Peyer's patch (tissue), 4 donors: ENCODE results near the gene ARFGEF2.

ENCODE experiments used
- CTCF ChIP-seq, 6 experiments: fragments of 450-650 bp in 4 of 6; fragments of 200-600 bp in 2 of 6; sonication (generic) in 1 of 6; IDR thresholded peaks; one replicate each; pipeline ENCODE4 v1.5.1; 2017 to 2019; ENCODE audit warnings: antibody characterized with exemption in 6 of 6, mild to moderate bottlenecking in 3 of 6, moderate library complexity in 1 of 6
- POLR2A ChIP-seq, 2 donors: fragments of 450-650 bp; IDR thresholded peaks; one replicate each; pipeline ENCODE4 v1.5.1; 2017; ENCODE audit warnings: antibody characterized with exemption in 2 of 2, mild to moderate bottlenecking in 2 of 2, moderate library complexity in 2 of 2

DNA sequence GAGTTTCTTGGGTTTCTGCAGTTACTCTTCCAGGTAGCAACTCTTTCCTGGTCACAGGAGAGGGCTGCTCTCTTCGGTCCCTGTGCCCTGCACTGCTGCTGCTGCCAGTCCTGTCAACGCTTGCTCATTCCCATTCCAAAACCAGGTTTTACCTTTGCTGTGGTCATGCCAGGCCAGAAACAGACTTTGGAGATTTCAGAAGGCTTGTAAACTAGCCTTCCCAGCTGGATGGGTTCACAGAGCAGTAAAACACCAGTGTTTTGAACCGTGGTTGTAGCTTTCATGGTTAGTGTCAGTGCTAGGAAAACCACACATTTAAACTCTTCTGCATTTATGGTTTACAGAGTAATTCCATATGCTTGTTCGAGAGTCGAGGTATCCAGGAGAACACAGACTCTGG is 16.2 kb downstream of the ARFGEF2 start:
- TF ChIP-seq CTCF (IDR thresholded peaks at IDR 0.05) (no peak), POLR2A (IDR thresholded peaks at IDR 0.05) (no peak)
